NOMO-1 treated with DMSO at 0.1 percent for 48 hours (cell line): ENCODE results near the gene TMEM186.
A peak's percentile ranks its signal among the peaks of the same experiment; 100 is the strongest.
"Not testable (repeated sequence)": the region's sequence is repeated elsewhere in the genome, so short reads cannot be mapped to it uniquely, and the experiment has no call there.

Experiments used
- DNase-seq: peaks from one replicate; lab custom pipeline; 2025; ENCODE audit not compliant: unreplicated experiment; lab: John Stamatoyannopoulos, UW

TMEM186 gene, protein sequence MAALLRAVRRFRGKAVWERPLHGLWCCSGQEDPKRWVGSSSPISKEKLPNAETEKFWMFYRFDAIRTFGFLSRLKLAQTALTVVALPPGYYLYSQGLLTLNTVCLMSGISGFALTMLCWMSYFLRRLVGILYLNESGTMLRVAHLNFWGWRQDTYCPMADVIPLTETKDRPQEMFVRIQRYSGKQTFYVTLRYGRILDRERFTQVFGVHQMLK

DNA sequence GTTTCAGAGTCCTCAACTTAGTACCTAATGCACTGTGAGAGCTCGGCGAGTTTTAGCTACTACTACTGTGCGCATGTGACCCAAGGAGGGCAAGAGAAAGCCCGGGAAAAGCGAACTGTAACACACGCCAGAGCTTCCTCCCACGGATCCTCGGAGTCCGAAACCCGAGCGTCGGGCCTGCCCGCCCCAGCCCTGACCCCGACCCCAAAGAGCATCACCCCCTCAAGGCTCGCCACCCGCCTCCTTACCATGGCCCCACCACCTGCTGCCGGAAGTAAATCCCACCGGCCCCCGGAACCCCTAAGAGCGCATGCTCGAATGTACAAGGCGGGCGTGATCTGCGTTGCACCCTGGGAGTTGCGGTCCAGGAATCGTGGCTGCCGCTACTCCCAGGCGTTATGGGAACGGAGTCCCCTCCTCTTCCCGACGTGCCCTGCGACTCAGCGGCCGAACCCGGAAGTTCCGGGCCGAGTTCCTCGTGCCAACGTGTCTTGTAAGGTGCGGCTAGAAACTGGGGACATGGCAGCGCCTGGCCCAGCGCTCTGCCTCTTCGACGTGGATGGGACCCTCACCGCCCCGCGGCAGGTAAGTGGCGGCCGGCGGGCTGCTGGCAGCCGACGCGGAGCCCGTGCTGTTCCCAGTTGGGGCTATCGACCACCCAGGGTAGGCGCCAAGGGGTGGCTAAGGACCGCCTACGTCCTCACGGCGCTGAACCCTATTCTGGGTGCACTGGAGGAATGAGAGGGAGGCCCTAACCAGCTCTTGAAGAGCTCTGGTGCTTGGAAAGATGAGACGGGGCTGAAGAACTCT, at the start of gene TMEM186, which contains the start of gene PMM2:
Gene TMEM186 (minus strand): TSS at position 276 of the 810 bp plus-strand sequence. CDS start 25 bp downstream, at position 251.
Gene PMM2 (plus strand): TSS at position 476 of the 810 bp plus-strand sequence. CDS start 44 bp downstream, at position 520.
- DNase-seq: peak; percentile 96

DNA sequence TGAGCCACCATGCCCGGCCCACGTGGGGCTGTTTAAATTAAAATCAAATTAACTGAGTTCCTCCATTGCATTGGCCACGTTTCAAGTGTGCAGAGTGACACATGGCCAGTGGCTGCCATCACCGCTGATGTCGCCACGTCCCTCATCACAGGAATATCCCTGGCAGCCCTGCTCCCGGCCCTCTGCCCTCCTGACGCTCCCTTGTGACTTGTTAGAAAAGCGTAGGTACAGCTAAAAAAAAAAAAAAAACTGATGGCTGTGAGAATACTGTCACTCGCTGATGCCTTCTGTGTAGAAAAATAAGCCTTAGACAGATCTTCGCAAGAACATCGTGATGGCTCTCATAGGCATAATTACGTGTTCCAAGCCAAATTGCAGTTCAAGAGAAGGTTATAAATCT, 49.7 kb upstream of the TMEM186 start:
- no peak for DNase-seq

DNA sequence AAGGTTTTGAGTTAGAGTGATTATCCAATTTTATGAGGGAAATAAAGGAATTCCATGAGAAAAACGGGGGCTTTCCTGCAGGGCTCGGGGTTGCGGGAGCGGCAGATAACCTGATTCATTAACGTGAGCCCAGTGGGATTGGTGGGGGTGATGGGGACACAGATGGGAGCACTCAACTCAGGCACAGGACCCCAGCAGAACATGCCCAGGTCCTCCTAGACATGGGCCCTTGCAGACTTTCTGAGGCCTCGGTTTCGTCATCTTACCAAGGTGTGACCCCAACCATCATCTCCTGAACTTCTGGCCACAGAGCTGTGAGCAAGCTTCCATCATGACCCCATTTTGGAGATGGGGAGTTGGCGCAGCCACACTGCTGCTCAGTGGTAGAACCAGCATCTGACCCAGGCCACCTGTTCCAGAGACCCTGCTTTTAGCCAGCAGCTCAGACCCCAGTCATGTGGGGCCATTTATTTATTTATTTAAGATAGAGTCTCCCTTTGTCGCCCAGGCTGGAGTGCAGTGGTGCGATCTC, 49.0 kb upstream of the TMEM186 start:
- no peak for DNase-seq

DNA sequence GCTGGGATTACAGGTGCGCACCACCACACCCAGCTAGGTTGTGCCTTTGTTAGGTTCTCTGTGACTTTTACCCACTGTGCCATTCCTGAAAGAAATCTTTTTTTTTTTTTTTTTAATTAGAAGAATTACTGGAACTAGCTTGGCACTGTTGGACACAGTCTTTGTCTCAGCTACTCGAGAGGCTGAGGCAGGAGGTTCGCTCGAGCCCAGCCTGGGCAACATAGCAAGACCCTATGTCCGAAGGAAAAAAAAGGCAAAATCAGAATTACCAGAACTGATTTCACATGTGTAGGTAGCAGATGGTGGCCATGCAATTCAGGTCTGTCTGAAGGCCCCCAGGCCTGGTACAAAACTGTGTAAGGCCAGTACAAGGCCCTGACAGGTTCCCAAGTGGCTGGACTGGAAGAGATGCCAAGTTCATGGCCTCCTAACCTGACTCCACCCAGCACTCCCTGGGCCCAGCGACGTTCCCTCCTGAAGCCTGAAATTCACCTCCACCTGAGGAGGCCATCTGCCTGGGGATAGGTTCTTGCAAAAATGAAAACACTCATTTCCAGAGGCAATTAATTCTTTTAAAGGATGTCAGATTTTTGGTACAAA, 48.4 kb upstream of the TMEM186 start:
- DNase-seq: no peak

DNA sequence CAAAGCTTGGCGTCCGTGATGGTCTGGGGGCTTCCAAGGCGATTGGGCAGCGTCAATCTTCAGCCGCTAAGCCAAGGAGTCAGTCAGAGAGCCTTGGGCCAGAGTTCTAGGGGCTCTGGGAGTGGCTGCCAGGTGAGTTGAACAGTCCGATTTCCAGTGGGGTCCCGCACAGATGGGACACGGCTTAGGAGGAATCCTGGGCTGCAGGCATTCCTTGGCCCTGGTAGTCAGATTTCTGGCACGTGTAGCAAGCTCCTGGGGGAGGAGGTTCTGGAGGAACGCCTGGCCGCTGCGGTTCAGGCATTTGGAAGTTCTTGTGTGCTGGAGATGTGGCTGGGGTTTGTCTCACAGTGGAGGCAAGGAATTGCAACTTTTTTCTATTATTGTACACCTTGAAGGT, 45.9 kb upstream of the TMEM186 start:
- DNase-seq: not testable (repeated sequence)

DNA sequence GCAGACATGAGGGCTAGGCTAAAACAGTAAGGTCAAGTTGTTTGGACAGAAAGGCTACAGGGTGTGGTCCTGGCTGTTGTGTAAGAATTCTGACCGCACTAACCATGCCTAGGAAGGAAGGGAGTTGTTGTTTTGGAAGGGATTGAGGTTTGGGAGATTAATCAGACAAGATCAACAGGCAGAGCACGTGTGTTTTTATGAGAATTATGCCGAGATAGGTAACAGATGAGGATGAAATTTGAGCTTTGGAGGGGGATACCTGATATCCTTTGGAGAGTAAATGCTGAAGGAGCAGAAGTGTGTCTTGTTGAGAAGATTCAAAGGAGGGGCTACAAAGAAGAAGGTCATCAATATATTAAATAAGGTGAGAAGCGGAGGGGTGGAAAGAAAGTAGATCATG, 44.6 kb upstream of the TMEM186 start:
- not testable (repeated sequence) for DNase-seq

DNA sequence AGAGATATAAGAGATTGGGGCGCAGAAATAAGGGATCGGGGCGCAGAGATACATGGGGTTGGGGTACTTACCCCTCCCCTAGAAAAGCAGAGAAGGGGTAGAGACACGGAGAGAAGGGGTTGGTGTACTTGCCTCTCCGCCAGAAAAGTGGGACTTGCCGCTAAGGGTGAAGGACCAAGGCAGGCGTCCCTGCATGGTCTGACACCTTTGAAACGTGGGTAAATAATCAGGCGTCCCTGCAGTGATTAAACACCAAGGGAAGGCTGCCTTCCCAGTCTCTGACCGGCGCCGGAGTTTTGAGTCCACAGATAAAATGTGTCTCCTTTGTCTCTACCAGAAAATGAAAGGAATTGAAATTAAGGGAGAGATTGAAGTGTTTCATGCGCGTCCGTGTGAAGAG, 40.2 kb upstream of the TMEM186 start:
- not testable (repeated sequence) for DNase-seq

DNA sequence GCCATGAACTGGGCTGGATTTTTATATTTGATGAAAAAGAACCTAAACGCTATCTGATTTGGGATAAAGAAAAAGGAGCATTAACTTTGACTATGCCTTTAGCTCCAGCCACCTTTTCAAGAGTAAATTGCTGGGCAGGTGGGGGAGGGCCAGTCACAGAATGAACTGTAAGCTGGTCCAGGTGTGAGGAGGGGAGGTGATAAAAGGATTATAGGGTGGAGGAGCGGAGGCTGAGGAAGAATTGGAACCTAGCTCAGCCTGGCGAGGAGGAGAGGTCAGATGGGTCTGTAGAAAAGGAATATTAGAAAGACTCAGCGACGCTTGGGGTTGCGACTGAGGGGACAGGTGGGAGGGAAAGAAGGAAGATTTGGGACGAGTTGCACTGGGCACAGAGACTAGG, 39.4 kb upstream of the TMEM186 start:
- DNase-seq: not testable (repeated sequence)

DNA sequence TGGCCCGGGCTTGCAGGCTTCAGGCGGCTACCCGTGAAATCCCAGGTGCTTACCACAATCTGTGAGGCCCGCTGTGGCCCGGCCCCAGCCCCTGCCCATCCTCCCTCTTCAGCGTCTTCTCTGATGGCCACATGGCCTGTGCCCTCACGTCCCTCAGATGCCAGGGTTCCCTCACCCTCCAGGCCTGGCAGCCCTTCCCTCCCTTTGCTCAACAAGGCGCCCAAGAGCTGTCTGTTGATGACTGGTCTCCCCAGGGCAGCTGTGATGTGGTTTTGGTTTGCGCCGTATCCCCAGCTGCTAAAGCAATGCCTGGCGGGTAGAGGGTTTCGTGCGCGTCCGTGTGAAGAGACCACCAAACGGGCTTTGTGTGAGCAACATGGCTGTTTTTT, 35.3 kb upstream of the TMEM186 start:
- DNase-seq: peak; percentile 28

DNA sequence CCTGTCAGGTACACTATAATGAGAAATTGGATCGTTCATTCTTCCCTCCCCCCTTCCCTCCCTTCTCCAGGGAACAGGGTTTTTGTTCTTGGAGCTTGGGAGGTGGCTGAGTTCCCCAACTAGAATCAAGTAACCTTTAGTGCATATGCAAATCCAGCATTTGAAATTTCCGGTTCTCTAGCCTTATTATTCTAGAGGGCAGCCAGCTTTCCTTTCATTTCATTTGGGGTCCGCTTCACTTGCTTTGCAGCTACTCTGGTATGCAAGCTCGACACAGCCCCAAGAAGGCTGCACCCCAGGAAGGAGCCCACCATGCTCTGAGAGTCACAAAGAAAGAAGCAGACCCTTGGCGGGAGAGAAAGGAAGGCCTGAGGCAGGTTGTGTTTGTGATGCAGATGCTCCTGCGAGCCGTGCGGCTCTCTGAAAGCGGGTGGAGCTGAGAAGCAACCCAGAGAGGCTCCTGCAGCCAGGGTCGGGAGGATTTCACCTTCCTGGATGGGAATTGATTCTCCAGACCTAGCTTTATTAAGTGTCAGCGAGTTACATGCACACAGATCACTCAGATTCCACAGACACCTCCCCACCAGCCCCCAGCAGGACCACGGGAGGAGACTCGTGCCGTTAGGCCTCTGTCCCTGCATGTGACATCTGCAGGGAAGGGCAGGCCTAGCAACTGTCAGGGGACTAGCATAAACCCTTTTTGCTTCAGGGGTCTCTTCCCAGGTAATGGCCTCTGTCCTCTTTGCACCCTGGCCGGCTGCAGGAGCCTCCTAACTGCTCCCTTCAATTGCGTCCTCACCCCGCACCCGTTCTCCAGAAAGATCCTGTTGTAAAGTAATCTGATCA, 34.7 kb upstream of the TMEM186 start:
- DNase-seq: no peak

DNA sequence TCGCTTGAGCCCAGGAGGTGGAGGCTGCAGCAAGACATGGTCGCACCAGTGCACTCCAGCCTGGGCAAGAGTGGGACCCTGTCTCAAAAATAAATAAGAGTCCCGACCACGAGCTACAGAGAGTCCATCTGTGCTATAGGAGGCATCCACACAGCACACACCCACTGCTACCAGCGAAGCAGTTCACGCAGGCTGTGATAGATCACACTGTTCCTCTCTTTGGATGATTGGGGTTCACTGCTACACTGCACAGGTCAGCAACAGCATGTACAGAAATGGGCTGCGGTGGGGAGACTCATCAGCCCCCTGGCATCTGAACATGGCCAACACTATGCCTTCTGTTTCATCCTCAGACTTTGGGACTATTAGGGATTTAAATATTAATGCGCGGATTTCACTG, 34.0 kb upstream of the TMEM186 start:
- DNase-seq: no peak

DNA sequence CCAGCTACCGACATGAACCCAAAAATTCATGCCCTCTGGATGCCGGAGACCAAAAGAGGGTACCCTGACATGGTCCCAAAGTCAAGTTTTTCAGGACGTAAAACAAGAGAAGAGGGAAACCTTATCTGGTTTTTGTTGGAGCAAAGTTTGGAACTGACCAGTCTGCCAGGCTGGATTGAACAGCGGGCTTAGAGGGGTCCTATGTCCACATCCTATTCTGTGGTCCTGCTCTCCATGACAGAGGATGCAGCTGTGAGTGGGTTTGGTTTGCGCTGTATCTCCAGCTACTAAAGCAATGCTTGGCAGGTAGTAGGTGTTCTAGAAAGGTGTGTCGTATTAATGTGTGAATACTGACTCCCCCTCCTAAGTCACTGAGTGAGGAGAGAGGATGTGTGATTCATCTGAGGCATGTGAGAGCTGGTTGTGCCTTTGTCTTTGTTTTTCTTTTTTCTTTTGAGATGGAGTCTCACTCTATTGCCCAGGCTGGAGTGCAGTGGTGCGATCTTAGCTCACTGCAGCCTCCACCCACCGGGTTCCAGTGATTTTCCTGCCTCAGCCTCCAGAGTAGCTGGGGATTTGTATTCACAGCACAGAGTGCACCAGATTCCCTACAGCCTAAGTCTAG, 31.2 kb upstream of the TMEM186 start:
- no peak for DNase-seq

DNA sequence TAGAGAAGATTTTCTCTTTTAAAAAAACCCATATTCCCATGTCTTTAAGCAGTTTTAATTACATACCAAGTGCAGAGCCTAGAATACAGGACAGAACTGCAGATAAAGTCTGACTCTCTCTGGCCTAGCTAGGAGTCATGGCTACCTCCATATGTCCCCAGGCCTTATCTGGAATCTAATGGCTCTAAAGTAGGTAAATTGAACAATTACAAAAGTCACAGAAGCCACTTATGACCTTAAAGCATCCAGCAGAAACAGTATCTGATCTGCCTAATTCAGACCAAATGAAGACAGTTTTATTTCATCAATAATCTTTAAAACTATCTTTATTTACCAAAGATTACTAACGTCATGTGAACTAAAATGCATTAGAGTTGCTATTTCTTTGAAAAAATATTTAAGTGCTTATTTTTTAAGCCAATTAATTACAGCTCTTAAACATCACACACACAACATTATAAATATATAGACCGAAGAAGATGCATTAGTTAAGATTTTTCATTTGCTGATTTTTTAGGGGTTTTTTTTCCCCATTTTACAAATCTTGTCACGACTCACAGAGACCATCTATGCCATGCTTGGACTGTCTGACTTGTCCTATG, 28.9 kb upstream of the TMEM186 start:
- DNase-seq: no peak

DNA sequence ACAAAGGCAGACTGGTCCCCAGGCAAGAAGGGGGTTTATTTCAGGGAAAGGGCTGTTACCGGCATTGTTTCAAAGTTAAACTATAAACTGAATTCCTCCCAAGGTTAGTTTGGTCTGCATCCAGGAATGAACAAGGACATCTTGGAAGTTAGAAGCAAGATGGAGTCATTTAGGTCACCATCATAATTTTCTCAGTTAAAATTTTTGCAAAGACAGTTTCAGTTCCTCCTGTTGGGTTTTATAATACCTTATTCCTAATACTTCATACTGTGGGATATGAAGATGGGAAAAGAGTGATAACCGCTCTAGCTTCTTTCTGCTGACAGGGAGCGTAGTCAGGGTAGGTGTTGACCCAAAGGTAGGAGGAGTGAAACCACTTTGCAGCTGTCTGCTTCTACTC, 25.0 kb upstream of the TMEM186 start:
- DNase-seq: no peak

DNA sequence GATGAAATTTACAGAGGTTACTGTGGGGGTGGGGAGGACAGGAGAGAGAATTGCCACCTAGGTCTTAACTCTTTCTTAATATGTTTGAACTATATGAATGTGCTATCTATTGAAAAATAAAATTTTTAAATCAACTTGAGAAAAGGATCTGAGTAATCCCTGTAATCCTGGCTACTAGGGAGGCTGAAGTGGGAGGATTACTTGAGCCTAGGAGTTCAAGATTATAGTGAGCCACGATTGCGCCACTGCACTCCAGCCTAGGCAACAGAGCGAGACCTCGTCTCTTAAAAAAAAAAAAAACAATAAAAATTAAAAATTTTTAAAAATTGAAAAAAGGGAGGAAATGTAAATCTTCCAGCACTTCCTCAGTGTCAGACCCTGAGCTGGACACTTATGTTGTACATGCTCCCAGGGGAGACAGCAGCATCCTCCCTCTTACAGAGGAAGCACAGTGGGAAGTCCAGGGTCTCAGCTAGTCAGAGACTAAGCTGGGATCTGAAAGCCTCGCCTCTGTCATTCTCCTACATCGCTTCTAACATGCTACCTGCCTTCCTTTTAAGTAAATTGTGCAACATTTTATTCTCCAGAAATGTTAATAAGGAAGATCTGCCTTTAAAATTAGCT, 22.1 kb upstream of the TMEM186 start:
- no peak for DNase-seq

DNA sequence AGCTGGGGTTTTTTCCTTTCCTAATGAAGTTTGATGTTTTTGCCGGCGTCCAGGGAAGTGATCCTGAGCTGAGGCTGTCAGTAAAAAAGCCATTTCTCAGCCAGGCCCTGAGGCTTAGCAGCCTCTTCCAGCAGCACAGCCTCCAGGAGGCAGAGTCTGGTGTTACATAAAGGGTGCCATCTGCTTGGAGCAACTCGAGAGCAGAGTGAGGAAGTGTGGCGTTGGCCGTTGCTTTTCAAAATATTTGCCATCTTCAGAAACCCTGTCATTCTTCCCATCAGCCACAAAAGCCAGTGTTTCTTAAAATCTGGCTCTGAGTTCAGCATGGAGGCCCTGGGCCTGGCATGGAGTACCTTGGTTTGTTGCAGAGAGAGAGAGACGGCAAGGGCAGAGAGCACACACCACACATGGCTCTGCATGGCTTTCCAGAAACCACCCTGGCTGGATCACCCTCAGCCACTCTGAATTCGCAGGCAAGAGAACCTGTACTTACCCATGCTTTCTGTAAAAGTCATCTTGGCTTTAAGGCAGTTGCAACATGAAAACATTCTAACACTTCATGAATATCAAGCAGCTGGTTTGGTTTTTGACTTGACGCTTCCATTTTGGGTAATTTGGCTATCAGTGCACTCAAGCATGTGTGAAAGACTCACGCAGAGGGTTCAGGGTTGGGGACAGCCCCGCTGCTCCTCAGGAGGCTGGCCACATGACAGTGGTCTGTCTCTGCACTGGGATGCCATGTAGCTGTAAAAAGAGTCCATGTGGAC, 21.2 kb upstream of the TMEM186 start:
- no peak for DNase-seq

DNA sequence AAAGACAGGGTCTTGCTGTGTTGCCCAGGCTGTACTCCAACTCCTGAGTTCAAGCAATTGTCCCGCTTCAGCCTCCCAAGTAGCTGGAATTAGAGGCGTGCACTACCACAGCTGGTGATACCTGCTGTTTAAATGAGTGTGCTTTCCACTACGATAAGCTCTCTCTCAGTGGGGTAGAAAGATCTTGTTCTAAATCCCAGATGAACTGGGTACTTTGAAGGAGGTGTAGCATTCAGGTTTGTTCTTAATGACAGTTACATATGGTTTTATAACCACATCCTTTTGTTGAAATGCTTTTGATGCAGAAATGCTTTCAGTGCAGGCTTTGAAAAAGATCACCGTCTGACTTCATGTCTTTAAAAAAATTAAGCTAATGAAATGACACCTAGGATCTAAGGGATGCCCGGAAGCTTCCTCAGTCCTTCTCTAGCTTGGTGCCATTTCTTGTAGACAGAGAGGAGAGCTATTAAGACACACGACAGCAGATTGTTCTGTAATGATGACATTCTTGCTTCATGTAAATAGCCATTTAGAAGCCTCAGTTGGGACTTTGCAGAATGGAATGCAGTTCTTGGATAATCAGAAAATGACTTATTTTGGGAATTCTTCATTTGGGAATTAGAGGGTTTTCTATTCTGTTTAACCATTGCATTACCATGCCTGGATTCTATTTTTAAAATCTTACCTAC, 19.7 kb upstream of the TMEM186 start:
- no peak for DNase-seq

DNA sequence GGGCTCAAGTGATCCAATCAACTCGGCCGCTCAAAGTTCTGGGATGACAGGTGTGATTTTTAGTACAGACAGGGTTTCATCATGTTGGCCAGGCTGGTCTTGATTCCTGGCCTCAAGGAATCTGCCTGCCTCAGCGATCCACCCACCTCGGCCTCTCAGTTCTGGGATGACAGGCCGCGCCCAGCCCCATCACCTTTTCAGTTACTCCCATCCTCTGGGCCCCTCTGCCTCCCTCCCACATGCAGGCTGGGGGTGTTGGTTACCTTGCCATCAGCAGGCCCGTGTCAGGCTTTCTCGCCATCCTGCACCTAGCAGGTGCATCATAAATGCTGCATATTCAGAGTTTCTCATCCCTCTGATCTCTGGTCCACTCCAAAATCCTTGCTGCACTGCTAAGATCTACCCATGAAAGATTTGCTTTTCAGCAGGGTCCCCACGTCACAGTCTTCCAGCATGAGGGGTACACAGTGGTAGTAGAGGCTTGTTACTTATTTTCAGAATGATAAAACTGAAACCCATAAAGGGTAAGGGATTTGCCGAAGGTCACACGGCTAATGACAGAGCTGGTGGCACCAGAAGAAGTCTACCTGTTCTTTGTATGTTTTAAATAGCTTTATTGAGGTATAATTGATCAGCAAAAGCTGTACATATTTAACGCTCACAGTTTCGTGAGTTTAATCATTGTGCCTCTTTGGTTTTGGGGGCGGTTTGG, 16.8 kb upstream of the TMEM186 start:
- DNase-seq: no peak
